GOT3 (cell line): ENCODE measurements around the gene NDUFV3.
"Not testable (repeated sequence)": the region's sequence is repeated elsewhere in the genome, so short reads cannot be mapped to it uniquely, and the experiment has no call there.

ENCODE experiments used
- DNase-seq: peaks from one replicate; lab custom pipeline; 2025; ENCODE audit warnings: mixed read lengths; lab: John Stamatoyannopoulos, UW

The NDUFV3 gene

GRCh38 chr21:42892931-42893755 lies at the start of gene NDUFV3:
TSS of gene NDUFV3 (plus strand) at chr21:42893309. CDS start at chr21:42893334, 25 bp downstream.
- DNase-seq: peak; percentile 98

GRCh38 chr21:42844411-42845113 lies 48.5 kb upstream of the NDUFV3 start:
- DNase-seq: no peak

DNA sequence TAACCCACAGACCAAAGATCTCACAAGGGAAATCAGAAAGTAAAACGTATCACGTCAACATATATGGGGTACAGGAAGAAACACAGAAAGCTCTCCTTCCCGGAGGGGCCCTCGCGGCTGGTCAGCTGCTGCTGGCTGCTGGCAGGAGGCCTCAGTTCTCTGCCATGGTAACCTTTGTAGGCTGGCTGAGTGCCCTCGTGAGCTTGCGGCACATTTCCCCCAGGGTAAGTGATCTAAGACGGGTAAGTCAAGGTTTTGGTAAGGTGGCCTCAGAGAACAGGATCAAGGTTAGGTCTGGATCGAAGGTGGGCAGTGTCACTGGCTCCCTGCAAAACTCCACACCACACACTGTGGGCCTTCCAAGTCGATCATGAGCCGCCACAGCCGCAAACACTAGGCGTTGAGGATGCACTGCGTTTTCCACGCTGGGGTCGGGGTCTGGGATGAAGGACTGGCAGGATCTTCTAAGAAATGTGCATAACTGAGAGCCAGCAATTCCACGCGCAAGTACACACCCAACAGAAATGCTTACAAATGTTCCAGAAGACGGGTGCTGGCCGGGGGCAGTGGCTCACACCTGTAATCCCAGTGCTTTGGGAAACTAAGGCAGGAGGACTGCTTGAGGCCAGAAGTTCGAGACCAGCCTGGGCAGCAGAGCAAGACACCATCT lies 47.7 kb upstream of the NDUFV3 start:
- no peak for DNase-seq

GRCh38 chr21:42846221-42846620 lies 46.9 kb upstream of the NDUFV3 start:
- DNase-seq: no peak

GRCh38 chr21:42847051-42847707 lies 45.9 kb upstream of the NDUFV3 start:
- DNase-seq: no peak

DNA sequence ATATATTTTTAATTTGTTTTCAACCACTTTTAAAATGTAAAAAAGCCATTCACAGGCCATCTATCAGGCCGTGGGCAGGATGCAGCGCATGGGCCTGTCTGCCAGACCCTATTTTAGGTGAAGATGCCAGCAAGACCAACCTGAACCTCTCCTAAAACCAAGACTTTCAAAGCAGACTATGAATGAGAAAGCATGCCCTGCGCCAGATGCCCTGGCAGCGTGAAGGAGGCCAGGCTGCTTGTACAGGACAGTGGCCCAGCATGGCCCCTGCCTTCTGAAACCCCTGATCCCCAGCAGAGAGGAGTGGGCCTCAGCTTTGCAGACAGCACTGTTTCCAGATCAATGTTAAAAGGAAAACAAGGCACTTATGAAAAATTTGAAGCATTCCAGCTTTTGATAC lies 45.4 kb upstream of the NDUFV3 start:
- DNase-seq: no peak

DNA sequence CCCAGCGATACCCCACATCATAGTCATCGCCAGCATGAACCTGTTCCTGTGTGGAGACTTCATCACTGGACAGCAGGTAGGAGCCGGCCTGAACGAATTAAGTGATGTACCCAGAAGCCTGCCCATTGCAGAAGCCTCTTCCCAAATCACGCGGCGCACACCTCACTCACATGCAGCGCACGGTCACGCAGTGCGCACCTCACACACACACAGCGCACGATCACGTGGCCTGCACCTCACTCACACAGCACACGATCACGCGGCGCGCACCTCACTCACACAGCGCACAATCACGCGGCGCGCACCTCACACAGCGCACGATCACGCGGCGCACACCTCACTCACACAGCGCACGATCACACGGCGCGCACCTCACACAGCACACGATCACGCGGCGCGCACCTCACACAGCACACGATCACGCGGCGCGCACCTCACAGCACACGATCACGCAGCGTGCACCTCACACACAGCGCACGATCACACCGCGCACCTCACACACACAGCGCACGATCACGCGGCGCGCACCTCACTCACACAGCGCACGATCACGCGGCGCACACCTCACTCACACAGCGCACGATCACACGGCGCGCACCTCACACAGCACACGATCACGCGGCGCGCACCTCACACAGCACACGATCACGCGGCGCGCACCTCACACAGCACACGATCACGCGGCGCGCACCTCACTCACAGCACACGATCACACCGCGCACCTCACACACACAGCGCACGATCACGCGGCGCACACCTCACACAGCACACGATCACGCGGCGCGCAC lies 44.8 kb upstream of the NDUFV3 start:
- not testable (repeated sequence) for DNase-seq

DNA sequence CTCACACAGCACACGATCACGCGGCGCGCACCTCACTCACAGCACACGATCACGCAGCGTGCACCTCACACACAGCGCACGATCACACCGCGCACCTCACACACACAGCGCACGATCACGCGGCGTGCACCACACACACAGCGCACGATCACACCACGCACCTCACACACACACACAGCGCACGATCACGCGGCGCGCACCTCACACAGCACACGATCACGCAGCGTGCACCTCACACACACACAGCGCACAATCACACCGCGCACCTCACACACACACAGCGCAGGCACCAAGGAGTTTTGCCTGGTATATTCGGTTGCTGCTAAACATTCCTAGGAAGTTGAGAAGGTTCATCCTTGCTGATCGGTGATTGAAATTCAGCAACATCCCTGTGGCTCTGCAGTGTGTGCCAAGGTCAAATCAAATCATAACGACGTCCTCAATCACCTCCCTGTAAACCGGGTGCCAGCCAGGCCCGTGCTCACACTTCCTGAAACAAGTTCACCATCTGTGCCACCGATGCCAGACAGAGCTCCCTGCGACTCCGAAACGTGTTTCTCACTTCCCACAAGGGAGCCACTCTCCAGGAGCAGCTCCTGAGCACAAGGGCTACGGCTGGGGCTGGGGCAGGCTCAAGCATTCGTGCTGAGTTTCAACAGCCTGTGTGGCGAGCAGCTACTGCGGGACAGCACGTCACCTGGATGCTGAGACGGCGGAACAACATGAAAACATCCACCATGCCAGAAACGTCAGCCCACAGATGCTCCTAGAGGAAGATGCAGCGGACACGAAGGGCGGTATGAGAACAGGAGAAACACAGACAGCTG lies 44.0 kb upstream of the NDUFV3 start:
- DNase-seq: no peak

DNA sequence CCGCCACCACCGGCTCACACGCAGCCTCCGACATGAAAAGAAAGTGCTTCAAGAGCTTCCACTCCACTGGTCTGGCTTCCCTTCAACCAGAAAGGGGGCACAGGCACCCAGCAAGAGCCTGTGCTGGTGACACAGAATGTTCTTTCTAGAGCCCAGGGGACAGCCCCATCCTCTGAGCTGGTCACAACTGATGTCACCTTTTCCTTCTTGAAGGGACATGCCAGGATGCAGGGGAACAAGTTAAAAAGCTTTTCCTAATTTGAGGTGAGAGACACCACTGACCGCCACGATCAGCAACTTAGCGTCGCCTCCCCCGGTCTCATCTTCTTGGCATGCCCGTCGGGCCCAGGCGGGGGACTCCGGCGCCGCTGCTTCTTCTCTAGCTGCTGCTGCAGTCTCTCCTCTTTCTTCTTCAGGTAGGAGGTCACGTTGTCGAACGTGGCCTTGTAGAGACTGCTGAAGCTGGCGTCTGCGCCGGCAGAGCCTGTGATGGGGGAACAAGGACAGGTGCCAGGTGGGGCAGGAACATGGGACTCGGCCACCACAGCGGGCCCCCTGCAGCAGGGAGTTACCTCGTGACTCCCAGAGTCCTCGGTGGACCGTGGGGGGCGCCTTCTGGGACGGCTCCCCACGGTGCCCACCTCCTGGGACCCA lies 43.2 kb upstream of the NDUFV3 start:
- no peak for DNase-seq

DNA sequence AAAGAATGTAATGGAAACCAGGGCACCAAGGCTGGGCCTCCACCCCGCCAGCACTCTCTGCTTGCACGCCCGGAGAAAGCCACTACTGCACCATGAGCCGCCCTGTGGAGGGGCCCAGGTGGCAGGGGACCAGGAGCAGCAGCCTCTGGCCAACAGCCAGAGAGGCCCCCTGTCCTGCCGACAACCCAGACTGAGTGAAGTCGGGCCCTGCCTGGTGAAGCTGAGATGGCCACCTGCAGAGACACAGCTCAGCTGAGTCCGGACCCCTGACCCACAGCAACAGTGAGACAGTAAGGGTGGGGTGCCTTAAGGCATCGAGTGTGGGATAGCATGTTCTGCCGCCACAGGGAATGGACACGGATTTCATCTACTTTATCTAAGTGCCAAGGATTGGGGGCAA lies 42.6 kb upstream of the NDUFV3 start:
- DNase-seq: no peak

DNA sequence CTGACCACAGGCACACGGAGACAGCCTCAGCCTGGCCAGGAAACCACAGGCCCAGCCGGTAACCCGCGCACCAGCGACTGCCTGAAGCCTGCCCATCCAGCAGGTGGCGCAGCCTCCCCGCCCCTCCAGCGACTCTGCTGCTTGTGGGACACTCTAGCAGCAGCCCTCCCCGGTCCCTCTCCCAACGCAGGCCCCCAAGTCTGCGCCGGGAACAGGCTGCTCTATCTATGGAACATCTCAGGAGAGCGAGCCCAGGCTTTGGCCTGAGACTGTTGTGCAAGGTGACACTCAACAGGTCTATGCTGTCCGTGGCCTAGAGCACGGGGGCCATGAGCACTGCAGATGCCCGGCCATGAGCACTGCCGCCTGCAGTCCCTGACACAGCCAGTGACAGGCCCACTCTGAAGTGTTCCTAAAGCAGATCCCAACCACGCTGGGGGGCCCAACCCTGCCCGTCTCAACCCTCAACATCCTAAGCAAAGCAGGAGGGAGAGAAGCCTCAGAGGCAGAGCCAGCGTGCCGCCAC lies 42.2 kb upstream of the NDUFV3 start:
- DNase-seq: no peak

- DNase-seq: no peak
Observed at GRCh38 chr21:42851812-42852665, 41.1 kb upstream of the NDUFV3 start.

DNA sequence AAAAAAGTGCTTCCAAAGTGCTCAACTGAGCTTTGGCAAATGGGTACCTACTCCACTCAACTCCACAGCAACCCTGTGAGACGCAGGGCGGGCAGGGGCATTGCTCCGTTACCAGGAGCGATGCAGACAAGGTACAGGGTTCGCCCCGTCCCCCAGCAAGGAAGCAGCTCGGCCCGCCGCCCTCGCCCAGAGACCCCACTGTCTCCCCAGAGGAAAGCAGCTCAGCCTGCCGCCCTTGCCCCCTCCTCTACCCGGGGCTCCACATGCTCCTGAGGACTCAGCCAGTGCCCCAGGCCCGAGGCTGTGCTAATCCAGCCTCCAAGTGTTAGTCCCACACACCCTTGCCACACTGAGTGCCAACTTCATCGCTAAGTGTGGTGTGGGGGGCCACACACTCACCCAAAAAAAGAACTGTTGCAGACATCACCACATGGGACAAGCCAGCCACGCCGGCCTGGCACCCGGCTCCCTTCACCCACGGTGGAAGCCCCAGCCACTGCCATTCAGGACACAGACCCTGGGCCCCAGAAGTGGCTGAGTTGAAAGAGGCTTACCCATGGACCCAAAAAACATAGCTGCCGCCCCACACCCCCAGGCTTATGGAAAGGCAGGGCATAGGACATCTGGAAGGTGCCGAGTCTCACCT lies 40.1 kb upstream of the NDUFV3 start:
- no peak for DNase-seq

GRCh38 chr21:42853621-42854020 lies 39.5 kb upstream of the NDUFV3 start:
- no peak for DNase-seq

GRCh38 chr21:42854246-42855010 lies 38.7 kb upstream of the NDUFV3 start:
- DNase-seq: no peak

GRCh38 chr21:42855171-42855936 lies 37.8 kb upstream of the NDUFV3 start:
- DNase-seq: no peak

- no peak for DNase-seq
Observed at GRCh38 chr21:42855937-42856335, 37.2 kb upstream of the NDUFV3 start.
